HG03196 (cell line): ENCODE results near the gene DDR1.
"Not testable (repeated sequence)": the region's sequence is repeated elsewhere in the genome, so short reads cannot be mapped to it uniquely, and the experiment has no call there.

Experiments used
- ATAC-seq: cut with Tn5 transposase; IDR thresholded peaks from one replicate; pipeline ENCODE4 v1.9.1; 2021; ENCODE audit not compliant: unreplicated experiment

Gene DDR1

DNA sequence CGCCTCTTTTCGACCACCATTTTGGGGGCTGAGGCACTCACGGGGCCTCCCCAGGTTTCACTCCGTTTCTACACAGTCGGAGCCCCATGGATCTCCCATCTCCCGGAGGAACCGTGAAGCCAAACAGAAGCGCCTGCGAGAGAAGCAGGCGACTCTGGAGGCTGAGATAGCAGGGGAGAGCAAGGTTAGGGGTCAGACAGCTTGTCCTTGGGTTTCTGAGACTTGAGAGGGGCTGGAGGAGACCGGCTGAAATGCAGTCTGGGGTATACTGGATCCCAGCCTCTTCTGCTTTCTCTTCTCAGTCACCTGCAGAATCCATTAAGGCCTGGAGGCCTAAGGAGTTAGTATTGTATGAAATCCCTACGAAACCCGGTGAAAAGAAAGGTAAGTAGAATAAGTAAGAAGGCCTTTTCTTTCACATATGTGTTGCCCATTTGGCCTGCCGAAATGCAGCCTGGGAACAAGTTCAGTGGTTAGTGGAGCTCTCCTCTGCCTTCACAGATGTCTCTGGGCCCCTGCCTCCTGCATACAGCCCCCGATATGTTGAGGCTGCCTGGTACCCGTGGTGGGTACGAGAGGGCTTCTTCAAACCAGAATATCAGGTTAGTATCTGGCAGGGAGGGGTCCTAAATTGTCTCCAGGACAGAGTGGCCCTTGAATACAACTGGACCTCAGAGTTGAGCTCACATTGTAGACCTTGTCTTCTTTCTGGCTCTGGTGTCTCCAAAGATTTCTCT is 30.7 kb downstream of the DDR1 start:
- ATAC-seq = no peak

DNA sequence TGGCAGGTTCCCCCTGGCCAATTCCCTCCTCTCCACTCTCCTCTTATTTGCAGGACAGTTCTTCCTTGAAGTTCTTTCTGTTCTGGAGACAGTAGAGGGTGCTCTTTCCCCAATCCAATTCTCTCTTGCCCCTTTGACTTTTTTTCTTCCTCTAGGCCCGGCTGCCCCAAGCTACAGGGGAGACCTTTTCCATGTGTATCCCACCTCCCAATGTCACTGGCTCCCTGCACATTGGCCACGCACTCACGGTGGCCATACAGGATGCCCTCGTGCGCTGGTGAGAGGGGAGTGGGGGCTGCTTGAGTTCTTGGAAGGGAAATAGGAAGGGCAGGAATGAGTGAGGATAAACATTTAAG is 31.2 kb downstream of the DDR1 start:
- ATAC-seq = no peak

DNA sequence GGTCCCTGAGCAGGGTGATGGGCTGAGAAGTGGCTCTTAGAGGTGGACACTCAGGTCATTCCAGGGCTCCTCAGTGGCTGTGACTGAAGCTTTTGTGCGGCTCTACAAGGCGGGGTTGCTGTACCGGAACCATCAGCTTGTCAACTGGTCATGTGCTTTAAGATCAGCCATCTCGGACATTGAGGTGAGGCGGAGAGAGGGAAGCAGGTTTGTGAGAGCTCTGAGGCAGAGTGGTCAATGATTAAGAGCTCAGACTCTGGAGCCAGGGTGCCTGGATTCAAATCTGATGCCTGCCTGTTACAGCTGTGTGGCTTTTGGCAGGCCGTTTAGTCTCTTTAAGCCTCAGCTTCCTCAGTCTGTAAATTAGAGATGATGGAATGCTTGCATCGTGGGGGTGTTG is 32.7 kb downstream of the DDR1 start:
- ATAC-seq = no peak

GRCh38 chr6:30917487-30917886 is 33.2 kb downstream of the DDR1 start:
- no peak for ATAC-seq

DNA sequence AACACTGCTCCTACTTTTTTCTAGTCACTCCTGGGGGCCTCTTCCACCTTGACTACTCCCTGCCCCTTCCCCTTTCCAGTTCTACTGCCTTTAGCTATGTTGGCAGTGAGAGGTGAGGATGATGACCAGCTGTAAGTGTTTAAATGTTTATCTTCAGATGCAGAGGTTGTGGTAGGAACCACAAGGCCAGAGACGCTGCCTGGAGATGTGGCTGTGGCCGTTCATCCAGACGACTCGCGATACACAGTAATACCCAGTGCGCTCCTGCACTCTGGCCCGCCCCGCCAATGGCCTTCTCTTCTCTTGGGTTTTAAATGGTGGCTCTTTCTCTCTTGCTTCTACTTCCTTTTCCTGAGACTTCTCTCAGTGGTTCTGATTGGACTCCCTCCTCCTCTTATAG is 34.4 kb downstream of the DDR1 start:
- no peak for ATAC-seq

DNA sequence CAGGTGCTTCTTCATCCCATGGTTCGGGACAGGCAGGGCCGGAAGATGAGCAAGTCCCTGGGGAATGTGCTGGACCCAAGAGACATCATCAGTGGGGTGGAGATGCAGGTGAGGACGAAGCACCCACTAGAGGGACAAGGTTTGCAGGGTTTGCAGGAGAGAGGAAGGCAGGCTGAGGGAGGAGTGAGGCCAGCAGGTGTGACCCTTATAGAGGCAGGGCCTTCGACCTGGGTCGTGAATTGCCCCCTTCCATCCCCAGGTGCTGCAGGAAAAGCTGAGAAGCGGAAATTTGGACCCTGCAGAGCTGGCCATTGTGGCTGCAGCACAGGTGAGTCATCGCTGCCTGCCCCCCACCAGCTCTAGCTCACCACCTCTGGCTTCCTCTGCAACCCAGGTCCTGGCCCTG is 38.1 kb downstream of the DDR1 start:
- ATAC-seq = no peak

- ATAC-seq = not testable (repeated sequence)
Measured at GRCh38 chr6:30924040-30924627, 39.8 kb downstream of the DDR1 start.

DNA sequence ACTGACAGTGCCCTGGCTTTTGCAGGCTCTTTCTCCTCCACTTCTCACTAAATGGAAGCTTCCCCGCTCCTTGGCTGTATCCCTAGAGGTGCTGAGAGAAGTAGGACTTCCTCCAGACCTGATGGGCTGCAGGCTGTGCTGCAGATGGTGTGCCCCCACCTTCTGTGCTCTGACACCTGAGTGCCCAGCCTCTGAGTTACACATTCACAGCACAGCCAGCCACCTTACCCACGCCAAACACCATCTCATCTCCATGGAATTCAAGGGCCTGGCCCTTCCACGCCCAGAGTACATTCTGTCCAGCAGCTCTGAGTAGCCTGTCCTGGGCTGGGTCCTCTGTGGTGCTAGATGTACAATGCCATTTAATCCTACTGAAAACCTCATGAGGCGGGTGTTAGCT is 42.3 kb downstream of the DDR1 start:
- no peak for ATAC-seq

DNA sequence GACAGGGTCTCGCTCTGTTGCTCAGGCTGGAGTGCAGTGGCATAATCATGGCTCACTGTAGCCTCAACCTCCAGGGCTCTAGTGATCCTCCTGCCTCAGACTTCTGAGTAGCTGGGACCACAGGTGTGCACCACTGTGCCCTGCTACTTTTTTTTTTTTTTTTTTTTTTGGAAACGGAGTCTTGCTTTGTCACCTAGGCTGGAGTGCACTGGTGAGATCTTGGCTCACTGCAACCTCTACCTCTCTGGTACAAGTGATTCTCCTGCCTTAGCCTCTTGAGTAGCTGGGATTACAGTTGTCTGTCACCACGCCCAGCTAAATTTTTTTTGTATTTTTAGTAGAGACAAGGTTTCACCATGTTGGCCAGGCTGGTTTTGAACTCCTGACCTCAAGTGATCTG is 42.8 kb downstream of the DDR1 start:
- not testable (repeated sequence) for ATAC-seq

- ATAC-seq = no peak
Measured at GRCh38 chr6:30928677-30929076, 44.4 kb downstream of the DDR1 start.

- no peak for ATAC-seq
Measured at GRCh38 chr6:30930506-30930905, 46.2 kb downstream of the DDR1 start.

DNA sequence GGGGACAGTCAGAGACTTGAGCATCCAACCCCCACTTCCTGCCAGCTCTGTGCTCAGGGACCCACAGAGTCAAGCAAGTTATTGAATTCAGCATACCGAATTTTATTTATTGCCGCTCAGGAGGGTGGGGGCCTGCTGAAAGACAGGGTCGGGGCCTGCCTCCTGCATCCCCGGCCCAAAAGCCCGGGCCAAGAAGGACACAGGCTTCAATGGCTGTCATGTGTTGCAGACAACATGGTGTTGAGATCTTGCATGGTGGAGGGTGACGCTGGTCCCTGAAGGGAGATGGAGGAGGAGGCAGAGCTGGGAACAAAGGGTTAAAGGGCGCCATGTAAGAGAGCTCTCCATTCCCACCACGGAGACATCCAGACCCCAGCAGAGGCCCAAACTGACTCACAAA is 47.0 kb downstream of the DDR1 start:
- no peak for ATAC-seq

DNA sequence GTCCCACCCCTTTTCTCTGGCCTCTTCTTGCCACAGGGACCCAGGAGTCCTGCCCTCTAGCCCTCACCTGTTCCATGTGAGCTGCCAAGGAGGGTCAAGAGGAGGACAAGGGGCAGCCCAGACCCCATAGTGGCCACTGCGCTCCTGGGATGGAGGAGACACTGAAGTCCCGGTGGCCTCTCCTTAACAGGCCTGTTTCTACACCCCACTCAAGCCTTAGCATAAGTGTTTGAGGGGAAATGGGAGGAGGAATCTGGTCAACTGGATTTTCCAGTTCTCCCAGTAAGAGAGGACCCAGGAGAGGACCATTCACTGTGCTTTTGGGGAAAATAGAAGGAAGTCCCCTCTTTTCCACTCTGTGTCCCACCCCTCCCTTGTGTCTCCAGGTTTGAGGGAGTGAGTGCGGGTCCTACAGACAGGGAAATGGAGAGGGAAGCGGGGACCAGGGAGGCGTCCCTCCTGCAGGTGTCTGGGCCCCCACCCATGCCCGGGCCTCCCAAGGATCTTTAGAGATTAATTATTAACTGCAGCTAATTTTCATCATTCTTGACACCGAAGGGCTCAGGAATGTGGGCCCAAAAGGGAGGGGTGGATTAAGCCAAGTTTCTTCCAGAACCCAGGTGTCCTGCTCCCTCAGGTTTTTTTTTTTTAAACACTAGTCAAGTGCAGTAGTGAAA is 47.8 kb downstream of the DDR1 start, which contains the start of gene SFTA2:
TSS of gene SFTA2 (minus strand) at position 202 of the 677 bp plus-strand sequence. CDS start at position 128, 74 bp downstream.
- ATAC-seq = no peak

GRCh38 chr6:30932665-30933365 is 48.5 kb downstream of the DDR1 start:
- no peak for ATAC-seq

- no peak for ATAC-seq
Measured at GRCh38 chr6:30935018-30935417, 50.7 kb downstream of the DDR1 start.

GRCh38 chr6:30937265-30937664 is 52.9 kb downstream of the DDR1 start:
- no peak for ATAC-seq

DNA sequence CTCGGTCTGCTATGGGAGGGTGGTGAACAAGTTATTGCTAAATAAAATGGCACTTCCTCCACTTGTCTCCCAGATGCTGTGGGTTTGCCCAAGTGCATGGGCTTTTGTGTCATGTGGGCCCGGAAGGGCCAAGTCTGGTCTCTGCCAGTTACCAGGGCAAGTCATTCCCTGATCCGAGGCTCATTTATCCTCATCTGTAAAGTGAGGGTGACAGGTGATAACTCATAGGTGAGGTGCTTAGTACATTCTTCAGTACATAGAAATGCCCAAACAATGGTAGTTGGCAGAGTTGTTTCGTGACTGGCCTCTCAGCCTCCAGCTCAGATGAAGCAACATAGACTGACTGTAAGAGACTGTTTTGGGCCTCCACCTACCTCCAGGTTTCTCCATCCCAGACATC is 54.4 kb downstream of the DDR1 start:
- no peak for ATAC-seq

DNA sequence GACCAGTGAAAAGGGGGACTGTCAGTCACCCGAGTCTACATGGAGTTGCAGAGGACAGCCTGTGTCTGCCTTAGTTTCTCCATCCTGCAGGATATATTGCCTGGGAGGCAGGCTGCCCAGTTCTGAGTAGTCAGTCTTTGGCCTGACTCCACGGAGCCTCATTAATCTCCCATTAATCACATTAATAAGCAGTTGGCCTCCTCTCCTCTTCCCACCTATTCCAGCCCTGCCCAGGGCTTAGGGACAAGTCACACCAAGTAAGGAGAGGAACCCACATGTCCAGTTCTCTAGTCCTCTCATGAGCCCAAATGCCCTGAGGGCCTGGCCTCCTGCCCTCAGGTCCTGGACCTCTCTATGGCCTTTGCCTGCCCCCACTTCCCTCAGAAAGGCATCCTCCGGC is 55.2 kb downstream of the DDR1 start:
- no peak for ATAC-seq

- no peak for ATAC-seq
Measured at GRCh38 chr6:30940361-30940986, 56.2 kb downstream of the DDR1 start, which contains the start of gene MUCL3. MUCL3 (plus strand) TSS chr6:30940973; CDS start chr6:30941000, 27 bp downstream.

DNA sequence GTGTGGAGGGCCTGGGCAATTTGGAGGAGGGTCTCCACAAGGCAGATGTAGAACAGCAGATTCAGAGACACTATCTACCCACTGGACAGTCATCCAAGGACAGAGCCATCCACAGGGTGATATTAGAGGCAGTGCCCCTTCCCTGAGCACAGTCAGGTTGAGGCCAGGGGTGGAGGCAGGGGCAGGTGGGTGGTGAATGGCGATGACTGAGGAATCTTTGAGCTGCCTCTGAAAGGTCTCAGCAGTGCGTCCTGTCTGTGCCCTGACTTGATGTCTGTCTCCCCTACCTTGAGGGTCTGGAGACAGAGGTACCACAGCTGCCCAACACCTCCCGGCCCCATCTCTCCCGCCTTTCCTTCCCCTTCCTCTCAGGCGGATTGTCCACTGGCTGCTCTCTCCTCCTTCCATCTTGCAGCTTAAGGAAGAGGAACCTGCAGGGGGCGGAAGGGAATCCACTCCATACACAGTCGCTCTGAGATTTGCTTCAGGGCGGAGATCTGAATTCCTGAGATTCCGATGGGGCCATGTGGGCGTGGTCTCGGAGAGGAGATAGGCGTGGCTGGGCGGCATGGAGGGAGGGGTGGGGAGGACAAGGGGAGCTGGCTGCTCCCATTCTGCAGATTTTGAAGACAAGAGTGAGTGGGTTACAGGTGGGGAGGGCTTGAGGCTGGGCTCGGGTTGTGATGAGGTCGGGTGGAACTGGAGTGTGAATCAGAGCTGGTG is 58.2 kb downstream of the DDR1 start:
- no peak for ATAC-seq
